ENCODE measurements around the gene PIGL. TPM values are rescaled to one million over a fixed set of nuclear protein-coding genes. Genes with fewer than 3 reads are reported as not detected.

PIGL gene
- total RNA-seq, 2 experiments from 2014 or later = 22.4 to 24.1 TPM

DNA sequence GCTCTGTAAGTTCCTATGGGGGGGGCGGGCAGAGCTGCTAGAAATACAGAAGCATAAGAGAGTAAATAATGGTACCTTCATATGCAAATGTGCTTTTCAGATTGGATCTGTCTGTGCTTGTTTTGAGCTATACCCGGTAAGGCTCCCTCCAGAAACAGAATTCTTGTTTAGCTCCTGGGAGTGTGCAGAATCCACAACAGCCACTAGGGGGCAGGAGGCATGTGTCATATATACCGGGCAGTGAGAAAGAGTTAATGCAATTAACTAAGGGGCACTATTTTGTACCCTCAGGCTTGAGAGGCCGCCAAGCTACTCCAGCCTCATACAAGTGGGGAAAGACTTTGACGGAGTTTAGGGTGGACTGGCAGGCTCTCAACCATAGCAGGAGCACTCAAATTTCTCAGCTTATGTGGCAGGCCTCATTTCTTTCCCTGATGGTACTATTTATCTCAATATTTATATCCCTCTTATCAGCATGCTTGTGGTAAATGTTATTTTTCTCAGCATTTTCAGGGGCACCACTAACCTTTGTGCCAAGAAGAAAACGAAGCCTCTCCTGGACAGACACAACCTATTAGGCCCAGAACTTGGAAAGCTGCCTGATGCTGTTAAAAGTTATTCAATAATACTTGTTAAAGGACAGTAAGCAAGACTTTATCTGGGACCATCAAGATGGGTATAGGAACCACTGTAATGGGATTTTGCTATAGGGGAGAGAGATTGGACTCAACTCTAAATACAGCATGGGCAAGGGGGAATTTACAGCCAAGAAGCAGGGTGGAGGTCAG lies 146.9 kb downstream of the PIGL start:
- Mint-ChIP-seq H3K9me3 (ENCODE audit: insufficient read depth) (no peaks in the 10 kb centered on the region), H3K4me1 (ENCODE audit: low read depth) (peaks cover 3% of the 10 kb centered on the region)
- CTCF ChIA-PET = interaction anchor here (0.6 to 6.2 kb wide), 44 partner anchors 9 to 270 kb away, joined by 3 to 88 read pairs (median 5); partner anchors contain the start of genes CENPV, TRPV2 and UBB

DNA sequence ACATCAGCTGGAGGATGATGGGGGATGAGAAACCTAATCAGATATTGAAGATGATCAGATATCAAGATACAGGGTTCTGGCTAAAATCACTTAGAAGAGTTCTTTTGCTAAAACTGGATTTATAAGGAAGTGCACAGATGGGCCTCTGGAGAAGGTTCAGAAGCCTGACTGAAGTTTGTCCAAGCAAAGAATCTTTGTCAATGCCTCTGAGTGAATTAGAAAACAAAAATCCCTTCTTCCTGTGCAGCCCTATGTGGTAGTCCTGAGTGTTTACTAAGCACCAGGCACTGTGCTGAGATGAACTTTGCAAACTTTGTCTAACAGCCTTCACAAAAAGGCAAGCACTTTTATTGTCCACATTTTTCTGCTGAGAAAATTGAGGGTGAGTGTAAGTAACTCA lies 147.6 kb downstream of the PIGL start:
- Mint-ChIP-seq H3K9me3 (ENCODE audit: insufficient read depth) (no peaks in the 10 kb centered on the region), H3K4me3 (no peak overlapping the region), H3K36me3 (ENCODE audit: low read depth) (no peaks in the 10 kb centered on the region), H3K4me1 (ENCODE audit: low read depth) (peaks cover 3% of the 10 kb centered on the region), H3K27ac (no peak overlapping the region), H3K27me3 (ENCODE audit: low read depth) (peaks cover 5% of the 10 kb centered on the region)
- ChIA-PET POLR2A (interaction anchor here (2.8 to 3.1 kb wide), 2 partner anchors 16 to 51 kb away, joined by 13 to 22 read pairs; partner anchors contain the start of genes TRPV2 and UBB), CTCF (interaction anchor here (0.8 to 6.2 kb wide), 31 partner anchors 8 to 157 kb away, joined by 3 to 88 read pairs (median 9); partner anchors contain the start of genes CENPV, TRPV2 and UBB)
- DNase-seq = no peak
- no peak for ATAC-seq

More for the DNA sequence above, 146.9 kb downstream of the PIGL start:
- peak; percentile 87 for DNase-seq
- peak; percentile 96 for ATAC-seq
- POLR2A ChIA-PET = interaction anchor here (0.6 to 3.1 kb wide), 3 partner anchors 11 to 52 kb away, joined by 3 to 22 read pairs (median 13); partner anchors contain the start of genes TRPV2 and UBB
- Mint-ChIP-seq H3K27ac (no peak overlapping the region), H3K4me3 (no peak overlapping the region), H3K36me3 (ENCODE audit: low read depth) (no peaks in the 10 kb centered on the region), H3K27me3 (ENCODE audit: low read depth) (peaks cover 5% of the 10 kb centered on the region)

DNA sequence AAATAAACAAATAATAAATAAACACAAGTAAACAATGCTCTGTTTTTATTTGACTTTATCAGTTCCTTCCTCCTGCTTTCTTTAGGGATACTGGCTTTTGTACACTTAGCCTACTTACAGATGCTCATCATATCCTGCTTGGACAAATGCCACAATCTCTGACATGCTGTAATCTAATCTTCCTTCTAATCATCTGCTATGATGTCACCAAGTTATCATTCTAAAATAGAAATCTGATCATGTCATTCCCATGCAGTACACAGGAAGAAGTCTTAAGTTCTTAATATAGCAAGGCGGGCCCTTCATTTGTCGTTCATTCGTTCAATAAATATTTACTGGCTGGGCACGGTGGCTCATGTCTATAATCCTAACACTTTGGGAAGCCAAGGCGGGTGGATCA lies 154.7 kb downstream of the PIGL start:
- ChIA-PET POLR2A (no interaction called here), CTCF (interaction anchor here (2.1 kb wide), 1 partner anchor 8 kb away, joined by 15 read pairs; no protein-coding TSS in a partner anchor)
- Mint-ChIP-seq H3K36me3 (ENCODE audit: low read depth) (no peaks in the 10 kb centered on the region), H3K27ac (no peak overlapping the region), H3K9me3 (ENCODE audit: insufficient read depth) (no peaks in the 10 kb centered on the region), H3K4me1 (ENCODE audit: low read depth) (no peaks in the 10 kb centered on the region), H3K27me3 (ENCODE audit: low read depth) (no peaks in the 10 kb centered on the region), H3K4me3 (no peak overlapping the region)
- ATAC-seq (no peak), DNase-seq (no peak)

DNA sequence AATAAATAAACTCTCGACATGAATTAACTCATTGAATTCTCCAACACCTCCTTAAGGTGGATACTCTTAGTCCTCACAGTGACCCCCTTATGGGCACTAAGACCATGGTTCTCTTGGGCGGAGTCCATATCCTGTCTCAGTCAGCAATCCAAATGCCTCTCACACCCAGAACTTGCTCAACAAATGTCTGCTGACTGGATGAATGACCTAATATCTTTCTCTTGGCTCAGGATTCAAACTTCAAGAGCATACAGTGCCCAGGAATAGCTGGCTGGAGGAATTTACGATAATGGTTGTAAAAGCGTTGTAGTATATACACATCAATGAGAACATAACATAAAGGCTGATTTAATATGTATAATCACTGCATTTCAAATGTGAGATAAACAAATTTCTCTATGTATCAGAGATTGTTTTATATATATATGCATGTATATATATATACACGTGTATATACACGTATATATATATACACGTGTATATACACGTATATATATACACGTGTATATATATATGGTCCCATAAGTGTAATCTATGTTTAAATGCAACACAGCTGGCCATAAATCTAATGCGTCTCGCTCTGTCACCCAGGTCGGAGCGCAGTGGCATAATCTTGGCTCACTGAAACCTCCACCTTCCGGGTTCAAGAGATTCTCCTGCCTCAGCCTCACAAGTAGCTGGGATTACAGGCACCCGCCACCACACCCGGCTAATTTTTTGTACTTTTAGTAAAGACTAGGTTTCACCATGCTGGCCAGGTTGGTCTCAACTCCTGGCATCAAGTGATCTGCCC lies 157.3 kb downstream of the PIGL start:
- ChIA-PET POLR2A (interaction anchor here (0.6 kb wide), 1 partner anchor 11 kb away, joined by 3 read pairs; no protein-coding TSS in a partner anchor), CTCF (interaction anchor here (0.5 to 2.5 kb wide), 3 partner anchors 10 to 67 kb away, joined by 3 to 18 read pairs (median 3); no protein-coding TSS in a partner anchor)
- H3K4me1 Mint-ChIP-seq (ENCODE audit: low read depth) = no peaks in the 10 kb centered on the region

More for the DNA sequence above, 157.3 kb downstream of the PIGL start:
- no peak for ATAC-seq
- no peaks in the 10 kb centered on the region for H3K36me3 Mint-ChIP-seq (ENCODE audit: low read depth)
- no peak for DNase-seq
- no peaks in the 10 kb centered on the region for H3K27me3 Mint-ChIP-seq (ENCODE audit: low read depth)
- H3K4me3 Mint-ChIP-seq = no peak overlapping the region
- H3K9me3 Mint-ChIP-seq (ENCODE audit: insufficient read depth) = no peaks in the 10 kb centered on the region
- H3K27ac Mint-ChIP-seq = no peak overlapping the region

Small RNA genes within 50 kb of the gene (microRNA-seq; reads per million reads assigned to microRNA genes)
- not detected for gene MIR1288

Other genes with a start within 250 kb of the PIGL start
- gene ZSWIM7, start 217.5 kb upstream of the PIGL start, total RNA-seq = 10 to 100 TPM; 19.3 to 20.0 TPM
- gene TTC19, start 217.4 kb upstream of the PIGL start, total RNA-seq = 10 to 100 TPM; 31.5 to 38.1 TPM
- 100 to 1,000 TPM; 160 to 161 TPM for gene NCOR1, start 1.7 kb upstream of the PIGL start, total RNA-seq
- gene CENPV, start 136.3 kb downstream of the PIGL start, total RNA-seq = 10 to 100 TPM; 28.6 to 36.4 TPM
- 1,000 to 10,000 TPM; 1,415 to 1,441 TPM for gene UBB, start 163.9 kb downstream of the PIGL start, total RNA-seq
- 100 to 1,000 TPM; 124 to 134 TPM for gene TRPV2, start 198.4 kb downstream of the PIGL start, total RNA-seq

Data from activated CD8-positive, alpha-beta T cell treated with anti-CD3 and anti-CD28 coated beads, Interleukin-2, amount 10 ng/mL, durations not matched to agents 7 days and 5 days (primary cell).